ENCODE data around the gene KBTBD4. TPM values are rescaled to one million over a fixed set of nuclear protein-coding genes. Genes with fewer than 3 reads are reported as not detected.
A peak's percentile ranks its signal among the peaks of the same experiment; 100 is the strongest.

Gene KBTBD4
- total RNA-seq, 1 experiment from 2014 or later, result 13.2 TPM

DNA sequence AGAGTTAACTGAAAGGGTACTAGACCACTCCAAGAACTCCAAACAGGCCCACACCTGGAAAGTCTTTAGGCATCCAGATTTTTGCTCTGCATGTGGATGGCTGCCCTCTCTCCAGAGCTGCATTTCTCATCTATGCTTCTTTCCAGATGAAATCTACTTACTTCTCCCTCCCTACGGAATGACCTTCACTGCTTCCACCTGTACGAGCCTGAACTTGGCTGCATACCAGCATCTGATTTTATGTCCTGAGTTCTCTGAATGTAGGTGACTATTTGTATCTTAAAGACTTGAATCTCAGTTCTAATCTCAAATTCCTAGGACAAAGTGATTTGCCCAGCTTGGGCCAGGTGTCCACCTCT, 39.1 kb downstream of the KBTBD4 start:
- POLR2A ChIA-PET, result interaction anchor here (1.2 kb wide), 1 partner anchor 12 kb away, joined by 3 read pairs; no protein-coding TSS in a partner anchor
- H3K27ac ChIP-seq (ENCODE audit: low read depth, low read length), result no peak overlapping the region; the same call in 1 of the 2 replicates

More for the DNA sequence above, 39.1 kb downstream of the KBTBD4 start:
- Histone ChIP-seq H3K4me3 (replicated peaks in 1 of 2; ENCODE audit: low read depth in 1 of 2, low read length in 2 of 2) (no peak overlapping the region), H3K9ac (ENCODE audit: low read length) (no peak overlapping the region), H3K9me3 (ENCODE audit: control insufficient read depth in 1 of 2, insufficient read depth in 1 of 2, low read depth in 1 of 2, low read length in 2 of 2) (no peaks in the 10 kb centered on the region), H3K79me2 (ENCODE audit: insufficient read depth, low read length) (peaks cover 100% of the 10 kb centered on the region), H2AFZ (ENCODE audit: low read depth, low read length, poor library complexity, severe bottlenecking) (no peak overlapping the region), H3K36me3 (ENCODE audit: control insufficient read depth in 1 of 2, insufficient read depth in 2 of 2, low read length in 2 of 2) (no peaks in the 10 kb centered on the region; a peak in 1 of 4 replicates), H3K27me3 (ENCODE audit: insufficient read depth, low read length) (no peaks in the 10 kb centered on the region), H3K9me2 (ENCODE audit: insufficient read depth) (no peaks in the 10 kb centered on the region), H4K20me1 (ENCODE audit: insufficient read depth) (peaks cover 32% of the 10 kb centered on the region; the same call in 1 of the 2 replicates), H3K4me1 (ENCODE audit: control insufficient read depth in 1 of 2, insufficient read depth in 2 of 2, low read length in 2 of 2) (peaks cover 14 to 35% of the 10 kb centered on the region in 2 experiments; a peak in 3 of 4 replicates), H3K4me2 (ENCODE audit: low read length) (peak overlapping the region; percentile 52)
- ATAC-seq (no peak), DNase-seq (ENCODE audit: low read depth, low spot score) (no peak)
- BruUV-seq (replicated peaks), result no TSS peak
- TF ChIP-seq, protein P1, sequence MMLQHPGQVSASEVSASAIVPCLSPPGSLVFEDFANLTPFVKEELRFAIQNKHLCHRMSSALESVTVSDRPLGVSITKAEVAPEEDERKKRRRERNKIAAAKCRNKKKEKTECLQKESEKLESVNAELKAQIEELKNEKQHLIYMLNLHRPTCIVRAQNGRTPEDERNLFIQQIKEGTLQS (IDR thresholded peaks at IDR 0.05), result no peak
- TF ChIP-seq REST (IDR thresholded peaks at IDR 0.05; ENCODE audit: low read depth), result no peak
- TF ChIP-seq EZH2 (IDR thresholded peaks at IDR 0.05), result no peak
- TF ChIP-seq CTCF (IDR thresholded peaks at IDR 0.05 in 2 of 3, conservative IDR thresholded peaks at IDR 0.05 in 1 of 3; ENCODE audit: borderline replicate concordance in 1 of 3, insufficient read depth in 1 of 3, low read depth in 2 of 3, low read length in 2 of 3), result peak in 1 of 3 experiments; percentile 25; a peak in 1 of 6 replicates
- no peak for TF ChIP-seq ZNF274 (IDR thresholded peaks at IDR 0.05; ENCODE audit: low read depth, low read length)
- RAD21 ChIA-PET (ENCODE audit: low non-redundant PET in 1 of 2, low total read pairs in 2 of 2, uncharacterized antibody in 2 of 2, unreplicated experiment in 2 of 2), result no interaction called here
- CTCF ChIA-PET, result interaction anchor here (0.9 to 2.3 kb wide), 3 partner anchors 10 to 14 kb away, joined by 3 to 9 read pairs (median 3); no protein-coding TSS in a partner anchor
- intact Hi-C loops (cut with micrococcal nuclease), result no loop called here

Measured in HCT116 (cell line).